ENCODE data around the gene GAS2L2. TPM values are rescaled to one million over a fixed set of nuclear protein-coding genes. Genes with fewer than 3 reads are reported as not detected.

The GAS2L2 gene
- total RNA-seq, 1 experiment from 2014 or later = not detected

DNA sequence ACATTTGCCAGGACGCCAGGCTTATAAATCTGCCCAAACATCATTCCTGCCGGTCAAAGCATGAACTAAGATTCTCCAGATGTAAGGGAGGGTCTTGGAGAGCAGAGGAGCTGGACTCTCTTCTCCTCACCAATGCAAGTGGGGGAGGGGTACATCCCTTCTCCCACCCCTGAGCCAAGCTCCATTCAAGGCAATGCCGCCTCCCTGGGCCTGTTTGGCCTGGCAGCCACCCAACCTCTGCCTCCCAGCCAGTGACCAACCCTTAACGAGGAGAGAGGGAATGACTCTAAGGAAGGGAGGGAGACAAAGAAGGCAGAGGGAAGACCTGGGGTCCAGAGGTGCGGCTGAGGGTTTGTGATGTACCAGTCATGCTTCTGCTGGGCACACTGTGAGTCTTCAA, 21.5 kb upstream of the GAS2L2 start:
- ChIA-PET POLR2A (ENCODE audit: unreplicated experiment) (interaction anchor here (0.5 kb wide), 1 partner anchor 34 kb away, joined by 3 read pairs; no protein-coding TSS in a partner anchor), CTCF (no interaction called here)
- peaks cover 22% of the 10 kb centered on the region; the same call in 1 of the 2 replicates for H3F3A ChIP-seq (ENCODE audit: insufficient read depth, low read depth)
- H3K27ac ChIP-seq = no peak overlapping the region
- no peaks in the 10 kb centered on the region for H4K20me1 ChIP-seq (ENCODE audit: insufficient read depth)
- intact Hi-C loops (cut with micrococcal nuclease; ENCODE audit: unreplicated experiment) = no loop called here
- no peaks in the 10 kb centered on the region for H3K9me3 ChIP-seq (ENCODE audit: insufficient read depth, low read depth)
- H3K4me1 ChIP-seq (replicated peaks; ENCODE audit: insufficient read depth) = peaks cover 27% of the 10 kb centered on the region
- H3K4me2 ChIP-seq = no peak overlapping the region
- H3K79me2 ChIP-seq (ENCODE audit: low read depth) = no peaks in the 10 kb centered on the region
- H3K36me3 ChIP-seq (ENCODE audit: low read depth) = no peaks in the 10 kb centered on the region
- no TSS peak for BruUV-seq (replicated peaks)
- TF ChIP-seq, protein P1, sequence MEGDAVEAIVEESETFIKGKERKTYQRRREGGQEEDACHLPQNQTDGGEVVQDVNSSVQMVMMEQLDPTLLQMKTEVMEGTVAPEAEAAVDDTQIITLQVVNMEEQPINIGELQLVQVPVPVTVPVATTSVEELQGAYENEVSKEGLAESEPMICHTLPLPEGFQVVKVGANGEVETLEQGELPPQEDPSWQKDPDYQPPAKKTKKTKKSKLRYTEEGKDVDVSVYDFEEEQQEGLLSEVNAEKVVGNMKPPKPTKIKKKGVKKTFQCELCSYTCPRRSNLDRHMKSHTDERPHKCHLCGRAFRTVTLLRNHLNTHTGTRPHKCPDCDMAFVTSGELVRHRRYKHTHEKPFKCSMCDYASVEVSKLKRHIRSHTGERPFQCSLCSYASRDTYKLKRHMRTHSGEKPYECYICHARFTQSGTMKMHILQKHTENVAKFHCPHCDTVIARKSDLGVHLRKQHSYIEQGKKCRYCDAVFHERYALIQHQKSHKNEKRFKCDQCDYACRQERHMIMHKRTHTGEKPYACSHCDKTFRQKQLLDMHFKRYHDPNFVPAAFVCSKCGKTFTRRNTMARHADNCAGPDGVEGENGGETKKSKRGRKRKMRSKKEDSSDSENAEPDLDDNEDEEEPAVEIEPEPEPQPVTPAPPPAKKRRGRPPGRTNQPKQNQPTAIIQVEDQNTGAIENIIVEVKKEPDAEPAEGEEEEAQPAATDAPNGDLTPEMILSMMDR (conservative IDR thresholded peaks at IDR 0.05) = no peak
- TF ChIP-seq EZH2 (IDR thresholded peaks at IDR 0.05; ENCODE audit: low read depth) = no peak
- H3K4me3 ChIP-seq = no peak overlapping the region
- no peaks in the 10 kb centered on the region for H3K9me2 ChIP-seq (ENCODE audit: insufficient read depth)
- no peak for DNase-seq
- H2AFZ ChIP-seq = no peak overlapping the region
- H3K27me3 ChIP-seq (ENCODE audit: insufficient read depth, low read depth) = peaks cover 12% of the 10 kb centered on the region

DNA sequence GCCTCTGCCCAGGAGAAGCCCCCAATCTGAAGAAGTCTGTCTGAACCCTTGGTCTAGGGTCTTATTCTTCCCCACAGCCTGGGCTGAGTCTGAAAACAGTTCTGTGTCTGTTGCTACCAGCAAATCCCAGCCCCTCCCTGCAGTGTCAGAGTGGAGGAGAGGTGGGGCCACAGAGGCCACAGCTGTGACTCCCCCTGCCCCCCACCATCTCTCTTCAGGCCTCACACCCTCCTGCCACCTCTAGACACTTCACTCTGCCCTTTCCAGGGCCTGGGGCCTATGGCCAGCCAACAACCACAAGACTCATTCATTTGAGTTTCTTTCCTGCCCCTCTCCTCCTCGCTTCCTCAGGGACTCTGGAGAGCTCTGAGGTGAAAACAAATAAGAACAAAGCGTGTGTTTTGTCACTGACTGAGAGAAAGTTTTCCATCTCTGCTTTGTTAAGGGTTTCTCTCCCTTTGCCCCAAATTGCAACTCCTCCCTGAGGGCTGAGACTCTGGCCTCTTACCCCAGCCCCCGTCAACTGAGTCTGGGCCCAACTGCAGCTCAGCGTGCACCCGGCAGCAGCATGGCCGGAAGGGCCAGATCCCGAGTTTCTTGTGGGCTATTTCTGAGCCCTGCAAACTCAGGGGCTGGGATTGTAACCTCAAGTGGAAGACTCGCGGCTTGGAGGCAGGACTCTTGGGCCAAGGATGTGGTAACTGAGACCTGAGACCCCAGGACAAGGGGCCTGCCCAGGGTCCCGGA, 20.8 kb upstream of the GAS2L2 start:
- POLR2A ChIA-PET (ENCODE audit: unreplicated experiment) = interaction anchor here (0.5 kb wide), 1 partner anchor 34 kb away, joined by 3 read pairs; no protein-coding TSS in a partner anchor
- H3K27ac ChIP-seq = no peak overlapping the region
- BruUV-seq (replicated peaks) = no TSS peak
- H3K36me3 ChIP-seq (ENCODE audit: low read depth) = no peaks in the 10 kb centered on the region
- H3K27me3 ChIP-seq (ENCODE audit: insufficient read depth, low read depth) = peaks cover 16% of the 10 kb centered on the region
- no peak overlapping the region for H3K4me2 ChIP-seq
- peaks cover 23% of the 10 kb centered on the region for H3K4me1 ChIP-seq (replicated peaks; ENCODE audit: insufficient read depth)
- peaks cover 21% of the 10 kb centered on the region; the same call in 1 of the 2 replicates for H3F3A ChIP-seq (ENCODE audit: insufficient read depth, low read depth)
- H3K9me2 ChIP-seq (ENCODE audit: insufficient read depth) = no peaks in the 10 kb centered on the region
- CTCF ChIA-PET = interaction anchor here (0.7 kb wide), 1 partner anchor 31 kb away, joined by 3 read pairs; no protein-coding TSS in a partner anchor
- no peaks in the 10 kb centered on the region for H3K79me2 ChIP-seq (ENCODE audit: low read depth)
- intact Hi-C loops (cut with micrococcal nuclease; ENCODE audit: unreplicated experiment) = no loop called here
- no peaks in the 10 kb centered on the region for H4K20me1 ChIP-seq (ENCODE audit: insufficient read depth)
- no peak for DNase-seq
- H2AFZ ChIP-seq = no peak overlapping the region
- TF ChIP-seq, protein P1 (conservative IDR thresholded peaks at IDR 0.05) = no peak
- no peaks in the 10 kb centered on the region for H3K9me3 ChIP-seq (ENCODE audit: insufficient read depth, low read depth)
- H3K4me3 ChIP-seq = no peak overlapping the region

DNA sequence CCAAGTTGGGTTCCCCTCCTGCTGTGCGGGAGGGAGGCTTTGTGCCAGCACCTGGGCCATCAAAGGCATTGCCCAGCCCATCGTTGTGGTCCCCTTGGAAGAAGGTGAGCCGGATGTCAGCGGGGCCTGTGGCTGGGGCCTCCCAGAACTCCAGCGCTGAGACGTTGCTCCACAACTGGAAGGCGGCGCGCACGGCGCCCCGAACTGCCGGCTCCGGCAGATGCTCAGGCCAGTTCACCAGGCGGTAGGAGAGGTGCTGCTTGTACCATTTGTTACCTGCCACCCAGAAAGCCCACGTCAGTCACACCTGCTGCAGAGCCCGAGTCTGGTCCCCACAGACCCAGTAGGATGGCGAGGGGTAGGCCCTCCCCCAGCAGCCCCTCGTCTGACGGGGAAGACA, 20.1 kb upstream of the GAS2L2 start:
- Histone ChIP-seq H3K27ac (no peak overlapping the region), H3K4me1 (replicated peaks; ENCODE audit: insufficient read depth) (peaks cover 16% of the 10 kb centered on the region), H3K9me2 (ENCODE audit: insufficient read depth) (no peaks in the 10 kb centered on the region), H3K9me3 (ENCODE audit: insufficient read depth, low read depth) (no peaks in the 10 kb centered on the region), H3F3A (ENCODE audit: insufficient read depth, low read depth) (peaks cover 15% of the 10 kb centered on the region; the same call in 1 of the 2 replicates), H4K20me1 (ENCODE audit: insufficient read depth) (no peaks in the 10 kb centered on the region), H2AFZ (no peak overlapping the region), H3K4me3 (no peak overlapping the region), H3K36me3 (ENCODE audit: low read depth) (no peaks in the 10 kb centered on the region), H3K79me2 (ENCODE audit: low read depth) (no peaks in the 10 kb centered on the region), H3K4me2 (no peak overlapping the region), H3K27me3 (ENCODE audit: insufficient read depth, low read depth) (peaks cover 23% of the 10 kb centered on the region)
- no TSS peak for BruUV-seq (replicated peaks)
- TF ChIP-seq, protein P1 (conservative IDR thresholded peaks at IDR 0.05) = no peak
- no peak for TF ChIP-seq EZH2 (IDR thresholded peaks at IDR 0.05; ENCODE audit: low read depth)
- intact Hi-C loops (cut with micrococcal nuclease; ENCODE audit: unreplicated experiment) = no loop called here
- DNase-seq = no peak
- ChIA-PET CTCF (no interaction called here), POLR2A (ENCODE audit: unreplicated experiment) (no interaction called here)

Data from PC-9 (cell line).